Measurements from ENCODE around the gene SHROOM3. TPM values are rescaled to one million over a fixed set of nuclear protein-coding genes. Genes with fewer than 3 reads are reported as not detected.
A peak's percentile ranks its signal among the peaks of the same experiment; 100 is the strongest.

Gene SHROOM3
- total RNA-seq, 1 donor: 18.0 TPM

- TF ChIP-seq CTCF (IDR thresholded peaks at IDR 0.05; ENCODE audit: insufficient read depth, low read length): no peak
- H3K4me3 ChIP-seq (ENCODE audit: low read depth, low read length): peak overlapping the region; percentile 29
These were observed 175.9 kb downstream of the SHROOM3 start for GRCh38 chr4:76610751-76611547.

GRCh38 chr4:76611616-76612207 is 176.7 kb downstream of the SHROOM3 start:
- DNase-seq (ENCODE audit: low read depth): peak; percentile 63
- peak overlapping the region; percentile 29 for H3K4me3 ChIP-seq (ENCODE audit: low read depth, low read length)
- TF ChIP-seq CTCF (IDR thresholded peaks at IDR 0.05; ENCODE audit: insufficient read depth, low read length): no peak

More at GRCh38 chr4:76610751-76611547, 175.9 kb downstream of the SHROOM3 start:
- DNase-seq (ENCODE audit: low read depth): peak; percentile 92

GRCh38 chr4:76614589-76614988 is 179.6 kb downstream of the SHROOM3 start:
- peak; percentile 92 for DNase-seq (ENCODE audit: low read depth)
- H3K4me3 ChIP-seq (ENCODE audit: low read depth, low read length): no peak overlapping the region
- TF ChIP-seq CTCF (IDR thresholded peaks at IDR 0.05; ENCODE audit: insufficient read depth, low read length): no peak

GRCh38 chr4:76615999-76616398 is 181.0 kb downstream of the SHROOM3 start:
- DNase-seq (ENCODE audit: low read depth): no peak
- no peak for TF ChIP-seq CTCF (IDR thresholded peaks at IDR 0.05; ENCODE audit: insufficient read depth, low read length)

GRCh38 chr4:76616526-76616925 is 181.5 kb downstream of the SHROOM3 start:
- DNase-seq (ENCODE audit: low read depth): no peak
- H3K4me3 ChIP-seq (ENCODE audit: low read depth, low read length): no peak overlapping the region
- TF ChIP-seq CTCF (IDR thresholded peaks at IDR 0.05; ENCODE audit: insufficient read depth, low read length): no peak

More at GRCh38 chr4:76615999-76616398, 181.0 kb downstream of the SHROOM3 start:
- H3K4me3 ChIP-seq (ENCODE audit: low read depth, low read length): no peak overlapping the region

- no peak overlapping the region for H3K4me3 ChIP-seq (ENCODE audit: low read depth, low read length)
- DNase-seq (ENCODE audit: low read depth): no peak
- TF ChIP-seq CTCF (IDR thresholded peaks at IDR 0.05; ENCODE audit: insufficient read depth, low read length): no peak
These were observed 185.9 kb downstream of the SHROOM3 start for GRCh38 chr4:76620723-76621468.
